GM10266 (cell line): ENCODE measurements around the gene DLEC1.
"Not testable (repeated sequence)": the region's sequence is repeated elsewhere in the genome, so short reads cannot be mapped to it uniquely, and the experiment has no call there.

Source experiments
- DNase-seq: peaks from one replicate; pipeline ENCODE4 v3.0.0; 2012; ENCODE audit errors: extremely low spot score
- TF ChIP-seq, protein P1 (sequence below): IDR thresholded peaks from 2 replicates; pipeline ENCODE4 v1.5.1; 2012; ENCODE audit warnings: mild to moderate bottlenecking, low read depth; ENCODE audit not compliant: control insufficient read depth, insufficient read depth; ENCODE audit errors: missing control alignments

The DLEC1 gene

GRCh38 chr3:38028621-38029361 lies 10.2 kb upstream of the DLEC1 start:
- TF ChIP-seq, protein P1, sequence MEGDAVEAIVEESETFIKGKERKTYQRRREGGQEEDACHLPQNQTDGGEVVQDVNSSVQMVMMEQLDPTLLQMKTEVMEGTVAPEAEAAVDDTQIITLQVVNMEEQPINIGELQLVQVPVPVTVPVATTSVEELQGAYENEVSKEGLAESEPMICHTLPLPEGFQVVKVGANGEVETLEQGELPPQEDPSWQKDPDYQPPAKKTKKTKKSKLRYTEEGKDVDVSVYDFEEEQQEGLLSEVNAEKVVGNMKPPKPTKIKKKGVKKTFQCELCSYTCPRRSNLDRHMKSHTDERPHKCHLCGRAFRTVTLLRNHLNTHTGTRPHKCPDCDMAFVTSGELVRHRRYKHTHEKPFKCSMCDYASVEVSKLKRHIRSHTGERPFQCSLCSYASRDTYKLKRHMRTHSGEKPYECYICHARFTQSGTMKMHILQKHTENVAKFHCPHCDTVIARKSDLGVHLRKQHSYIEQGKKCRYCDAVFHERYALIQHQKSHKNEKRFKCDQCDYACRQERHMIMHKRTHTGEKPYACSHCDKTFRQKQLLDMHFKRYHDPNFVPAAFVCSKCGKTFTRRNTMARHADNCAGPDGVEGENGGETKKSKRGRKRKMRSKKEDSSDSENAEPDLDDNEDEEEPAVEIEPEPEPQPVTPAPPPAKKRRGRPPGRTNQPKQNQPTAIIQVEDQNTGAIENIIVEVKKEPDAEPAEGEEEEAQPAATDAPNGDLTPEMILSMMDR: no peak
- DNase-seq: no peak

GRCh38 chr3:38029400-38030125 lies 9.4 kb upstream of the DLEC1 start, which contains the start of gene PLCD1:
Gene PLCD1, minus strand, starts transcription at chr3:38029642. Its CDS starts 103 bp downstream, at chr3:38029539.
- TF ChIP-seq, protein P1: no peak
- DNase-seq: peak; percentile 55

DNA sequence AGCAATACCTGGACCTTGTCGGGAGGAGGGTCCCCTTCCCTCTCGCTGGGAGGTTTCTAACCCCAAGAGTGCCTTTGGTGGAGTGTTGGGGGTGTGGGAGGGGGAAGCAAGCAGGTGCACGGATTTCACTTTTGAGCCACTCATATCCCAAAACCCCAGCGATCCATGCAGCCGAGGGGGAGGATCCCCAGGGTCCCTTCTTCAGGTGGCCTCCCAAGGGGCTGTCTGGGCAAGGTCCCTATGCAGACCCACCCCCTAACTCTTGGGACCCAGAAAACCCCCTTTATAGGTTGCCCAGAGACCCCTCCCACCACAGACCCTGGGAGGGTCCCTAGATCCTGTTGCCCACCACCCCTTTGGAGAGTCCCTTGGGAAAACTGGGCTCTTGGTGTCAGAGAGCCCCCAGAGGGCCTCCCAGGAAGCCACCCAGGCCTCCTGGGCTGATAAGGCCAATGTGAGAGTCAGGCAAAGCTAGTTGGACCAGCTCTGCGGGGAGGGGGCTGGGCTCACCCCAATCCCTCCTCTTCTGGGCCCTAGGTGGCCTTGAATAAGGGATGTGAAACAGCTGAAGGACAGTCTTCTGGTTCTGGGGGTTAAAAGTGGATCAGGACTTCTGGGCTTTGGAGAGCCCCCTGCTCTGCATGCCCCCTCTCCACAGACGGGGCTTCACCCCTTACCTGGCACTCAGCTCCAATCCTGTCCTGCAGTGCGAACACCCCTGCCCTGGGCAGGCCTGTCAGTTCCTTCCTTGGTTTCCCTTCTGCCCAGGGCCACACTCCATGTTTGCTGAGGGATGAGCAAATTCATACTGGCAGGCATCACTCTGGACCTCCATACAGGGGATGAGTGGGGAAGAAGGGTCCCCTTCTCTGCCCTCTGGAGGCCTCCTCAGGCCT lies 8.6 kb upstream of the DLEC1 start:
- TF ChIP-seq, protein P1: no peak
- DNase-seq: no peak

- DNase-seq: no peak
- TF ChIP-seq, protein P1: no peak
These were observed 7.7 kb upstream of the DLEC1 start for GRCh38 chr3:38031022-38031994.

DNA sequence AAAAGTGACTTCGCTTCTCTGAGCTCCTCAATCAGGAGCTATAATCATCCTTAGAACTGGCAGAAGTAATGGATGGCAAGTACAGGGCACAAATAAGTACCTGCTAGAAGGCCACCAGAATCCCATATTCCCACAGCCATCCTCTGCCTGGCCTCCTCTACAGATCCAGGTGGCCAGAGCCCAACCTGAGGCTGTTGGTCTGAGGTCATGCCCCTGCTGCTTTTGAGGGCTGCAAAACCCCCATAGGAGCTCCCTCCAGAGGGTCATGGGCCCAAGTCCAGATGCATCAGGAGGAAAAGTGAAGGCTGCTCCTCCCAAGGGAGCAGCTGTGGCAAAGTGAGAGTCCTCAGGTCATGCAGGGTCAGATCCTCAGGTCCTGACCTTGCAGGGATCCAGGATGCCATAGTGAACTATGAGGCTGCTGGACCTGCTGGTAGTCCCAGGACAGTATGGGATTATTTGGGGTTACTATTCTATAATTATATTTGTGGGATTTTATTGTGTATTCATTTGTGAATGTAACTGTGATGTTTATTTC lies 6.6 kb upstream of the DLEC1 start:
- TF ChIP-seq, protein P1: no peak
- no peak for DNase-seq

DNA sequence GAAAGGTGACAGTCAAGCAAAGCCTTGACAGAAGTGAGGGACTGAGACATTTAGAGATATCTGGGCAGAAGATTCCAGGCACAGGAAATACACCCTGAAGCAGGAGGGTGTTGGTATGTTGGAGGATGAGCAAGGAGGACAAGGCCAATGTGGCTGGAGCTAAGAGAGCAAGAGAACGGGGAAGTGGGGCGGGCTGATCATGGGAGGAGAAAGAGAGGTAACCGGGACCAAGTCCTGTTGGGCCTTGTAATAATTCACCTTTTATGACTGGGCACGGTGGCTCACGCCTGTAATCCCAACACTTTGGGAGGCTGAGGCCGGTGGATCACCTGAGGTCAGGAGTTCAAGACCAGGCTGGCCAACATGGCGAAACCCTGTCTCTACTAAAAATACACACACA lies 5.4 kb upstream of the DLEC1 start:
- DNase-seq: not testable (repeated sequence)

GRCh38 chr3:38034335-38034734 lies 4.7 kb upstream of the DLEC1 start:
- DNase-seq: not testable (repeated sequence)
